Activated CD8-positive, alpha-beta memory T cell treated with anti-CD3 and anti-CD28 coated beads, Interleukin-2, amount 50 U/mL, for 24 hours (primary cell): ENCODE results near the gene MYO10.
"Not testable (repeated sequence)": the region's sequence is repeated elsewhere in the genome, so short reads cannot be mapped to it uniquely, and the experiment has no call there.

ENCODE experiments used
- DNase-seq: peaks from one replicate; pipeline ENCODE4 v3.0.0-alpha.2; 2020; ENCODE audit errors: extremely low read depth

Gene MYO10

GRCh38 chr5:16862777-16863176 is 73.3 kb downstream of the MYO10 start:
- DNase-seq: no peak

GRCh38 chr5:16859346-16859745 is 76.7 kb downstream of the MYO10 start:
- no peak for DNase-seq

- no peak for DNase-seq
These were observed 77.9 kb downstream of the MYO10 start for GRCh38 chr5:16858151-16858550.

DNA sequence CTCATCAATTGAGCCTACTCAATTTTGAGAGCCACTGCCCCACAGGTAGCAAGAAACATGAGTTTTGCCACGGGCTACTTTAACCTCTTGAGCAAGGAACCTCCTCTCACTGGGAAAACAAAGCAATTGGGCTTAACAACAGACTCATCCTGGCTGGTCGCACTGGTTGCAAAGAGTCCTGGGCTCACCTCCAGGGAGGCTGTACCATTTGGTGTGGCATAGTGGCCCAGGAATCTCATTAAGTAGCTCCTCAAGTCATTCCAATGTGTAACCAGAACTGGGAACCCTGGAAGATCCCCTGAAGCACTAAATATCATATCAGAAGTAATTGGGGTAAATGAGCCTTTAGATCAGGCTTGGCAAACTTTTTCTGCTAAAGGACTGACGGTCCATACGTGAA is 78.5 kb downstream of the MYO10 start:
- DNase-seq: no peak

GRCh38 chr5:16856531-16856930 is 79.6 kb downstream of the MYO10 start:
- no peak for DNase-seq

DNA sequence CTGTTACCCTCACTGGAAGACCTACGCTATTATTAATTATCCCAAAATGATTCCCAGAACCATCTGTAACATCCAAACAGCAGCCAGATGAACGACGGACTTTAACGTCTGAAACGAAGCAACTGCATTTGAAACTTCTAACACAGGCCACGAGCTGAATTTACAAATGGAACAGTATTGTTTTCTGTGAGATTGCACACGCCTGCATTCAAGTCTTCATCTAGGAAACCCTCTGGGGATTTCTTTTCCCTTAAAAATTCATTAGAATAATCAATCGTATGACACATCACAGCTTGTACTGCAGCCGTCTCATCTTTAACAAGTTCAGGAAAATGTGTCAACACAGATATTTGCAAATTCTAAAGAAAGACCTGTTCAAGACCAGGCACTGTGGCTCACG is 80.2 kb downstream of the MYO10 start:
- no peak for DNase-seq

DNA sequence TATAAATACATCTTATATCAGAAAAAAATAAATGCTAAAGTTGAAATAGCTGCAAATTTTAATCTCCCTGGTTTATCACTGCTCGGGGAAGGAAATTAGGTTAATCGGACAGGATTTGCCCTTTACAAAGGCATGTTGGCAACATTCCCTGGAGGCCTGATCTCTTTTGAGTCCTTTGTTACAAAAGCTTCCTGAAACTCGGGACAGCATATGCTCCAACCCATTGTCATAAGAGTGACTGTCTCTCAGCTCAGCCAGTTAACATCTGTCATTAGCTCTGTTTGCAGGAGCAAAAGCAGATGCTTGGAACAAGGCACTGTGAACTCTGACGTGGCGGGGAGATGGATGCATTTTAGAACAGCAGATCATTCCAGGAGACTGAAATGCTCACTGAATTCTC is 80.6 kb downstream of the MYO10 start:
- no peak for DNase-seq

- DNase-seq: no peak
These were observed 81.7 kb downstream of the MYO10 start for GRCh38 chr5:16854351-16854750.

GRCh38 chr5:16853518-16853917 is 82.6 kb downstream of the MYO10 start:
- DNase-seq: no peak

GRCh38 chr5:16852251-16853005 is 83.7 kb downstream of the MYO10 start:
- no peak for DNase-seq

DNA sequence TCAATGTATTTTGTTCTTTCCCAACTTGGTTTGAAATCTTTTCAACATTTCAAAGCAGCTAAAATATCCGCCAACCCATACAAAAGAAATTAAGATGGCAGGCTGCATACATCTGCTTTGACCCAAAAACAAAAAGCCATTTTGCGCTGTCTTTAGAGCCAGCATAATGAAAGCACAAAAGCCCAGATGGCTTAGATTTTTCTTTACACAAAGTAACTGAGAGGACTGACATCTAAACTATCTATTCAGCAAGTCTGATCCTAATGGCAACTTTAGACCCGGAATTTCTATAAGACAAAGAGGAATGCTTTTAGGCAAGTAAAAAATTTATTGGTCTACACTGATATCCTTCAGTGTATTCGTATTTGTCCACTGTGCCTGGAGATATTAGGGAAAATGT is 86.3 kb downstream of the MYO10 start:
- no peak for DNase-seq

GRCh38 chr5:16849181-16849580 is 86.9 kb downstream of the MYO10 start:
- DNase-seq: no peak

DNA sequence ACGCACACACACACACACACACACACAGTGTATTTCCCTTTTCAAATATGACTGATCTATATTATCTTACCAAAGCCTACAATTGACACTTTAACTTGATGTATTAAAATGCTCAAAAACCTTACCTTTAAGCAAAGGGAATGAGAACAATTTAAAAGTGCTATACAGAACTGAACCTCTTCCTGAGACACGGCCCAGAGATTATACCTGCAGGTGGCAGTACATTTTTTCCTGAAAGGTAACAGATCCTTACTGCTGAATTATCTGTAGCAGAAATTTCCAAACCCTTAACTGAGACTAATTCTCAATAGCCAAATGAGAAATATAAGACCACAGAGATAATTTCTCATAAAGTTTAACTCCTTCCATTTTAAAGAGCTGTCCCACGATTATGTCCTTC is 91.1 kb downstream of the MYO10 start:
- no peak for DNase-seq

GRCh38 chr5:16842896-16843295 is 93.2 kb downstream of the MYO10 start:
- DNase-seq: no peak

DNA sequence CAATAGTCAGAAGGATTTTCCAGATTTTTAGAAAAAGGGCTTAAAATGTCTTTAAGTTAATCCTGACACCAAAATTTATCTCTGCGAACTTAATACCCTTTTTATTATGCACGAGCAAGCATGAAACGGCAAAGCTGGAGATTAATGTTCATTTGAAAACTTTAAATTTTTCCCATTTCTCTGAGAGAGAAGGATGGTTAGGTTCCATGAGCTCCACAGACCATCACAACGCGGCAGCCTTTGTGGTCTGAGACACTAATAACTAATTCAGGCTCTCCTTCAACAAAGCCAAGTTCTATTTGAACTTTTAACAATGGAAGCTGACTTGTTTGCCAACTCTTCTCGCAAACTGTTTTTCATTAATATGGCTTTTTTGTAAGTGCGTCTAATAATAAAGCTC is 94.7 kb downstream of the MYO10 start:
- DNase-seq: no peak

DNA sequence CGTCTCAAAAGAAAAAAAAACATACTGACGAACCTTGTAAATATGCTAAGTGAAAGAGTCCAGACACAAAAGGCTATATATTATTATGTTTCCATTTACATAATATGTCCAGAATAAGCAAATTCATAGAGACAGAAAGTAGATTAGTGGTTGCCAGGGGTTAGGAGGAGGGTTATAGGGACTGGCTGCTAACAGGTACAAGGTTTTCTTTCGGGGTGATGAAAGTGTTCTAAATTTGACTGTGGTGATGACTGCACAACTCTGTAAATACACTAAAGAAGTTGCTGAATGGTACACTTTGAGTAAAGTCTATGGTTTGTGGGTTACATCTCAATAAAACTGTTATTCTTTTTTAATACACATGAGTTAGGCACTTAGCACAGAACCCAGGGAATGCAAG is 98.8 kb downstream of the MYO10 start:
- no peak for DNase-seq

DNA sequence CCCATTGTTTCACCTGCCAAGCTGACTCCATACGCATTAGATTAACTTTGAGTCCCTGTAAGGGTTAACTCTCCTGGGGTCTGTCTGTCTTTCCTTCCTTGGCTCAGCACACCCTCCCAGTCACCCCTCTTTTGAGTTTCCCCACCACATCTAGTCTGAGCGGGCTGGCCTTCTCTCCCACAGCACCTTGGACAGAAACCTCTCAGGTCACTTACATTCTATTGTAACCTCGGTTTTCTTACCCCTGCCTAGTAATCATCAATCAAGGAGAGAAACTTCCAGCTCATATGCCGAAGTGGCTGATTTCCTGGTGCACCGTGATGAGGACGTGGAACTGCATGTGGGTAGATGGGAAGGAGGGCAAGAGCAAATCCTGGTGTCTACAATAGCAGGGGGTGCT is 102.1 kb downstream of the MYO10 start:
- no peak for DNase-seq

- not testable (repeated sequence) for DNase-seq
These were observed 104.8 kb downstream of the MYO10 start for GRCh38 chr5:16831326-16831725.

- DNase-seq: no peak
These were observed 108.3 kb downstream of the MYO10 start for GRCh38 chr5:16827755-16828154.

GRCh38 chr5:16826379-16827125 is 109.5 kb downstream of the MYO10 start:
- no peak for DNase-seq

GRCh38 chr5:16819522-16820167 is 116.4 kb downstream of the MYO10 start:
- no peak for DNase-seq

GRCh38 chr5:16815432-16815831 is 120.7 kb downstream of the MYO10 start:
- DNase-seq: no peak

DNA sequence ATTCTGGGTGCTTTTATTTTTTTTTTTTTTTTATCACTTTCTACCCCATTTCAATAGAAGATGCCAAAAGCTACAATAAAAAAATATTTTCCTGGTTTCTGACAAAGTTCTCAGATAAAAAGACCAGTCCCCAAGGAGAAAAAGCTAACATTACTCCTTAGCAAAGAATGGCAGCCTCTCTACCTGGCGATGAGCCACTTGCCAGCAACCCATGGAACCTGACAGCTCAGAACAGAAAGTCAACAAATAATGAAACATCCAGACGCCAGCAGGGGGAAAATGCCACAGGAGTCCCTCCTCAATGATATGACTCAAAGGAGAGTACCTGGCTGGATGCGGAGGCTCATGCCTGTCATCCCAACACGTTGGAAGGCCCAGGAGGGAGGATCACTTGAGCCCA is 123.2 kb downstream of the MYO10 start:
- no peak for DNase-seq
